NCI-H460 (cell line): ENCODE measurements around the gene MAD2L1BP. TPM values are rescaled to one million over a fixed set of nuclear protein-coding genes. Genes with fewer than 3 reads are reported as not detected.
"Not testable (repeated sequence)": the region's sequence is repeated elsewhere in the genome, so short reads cannot be mapped to it uniquely, and the experiment has no call there.

Experiments
- DNase-seq: peaks from one replicate; pipeline ENCODE4 v3.0.0-alpha.2; 2016; ENCODE audit warnings: low read depth; ENCODE audit errors: extremely low read depth
- polyA plus RNA-seq: library from polyadenylated mRNA; depleted of rRNA; stranded (reverse); fragments of >200 nt; gene quantifications from 2 replicates; pipeline ENCODE4 v1.2.3, GENCODE V29; 2014; cell fraction: nucleus; rRNA removed
- total RNA-seq: library from RNA; depleted of rRNA; stranded (reverse); fragments of >200 nt; shearing (Covaris generic); gene quantifications from 2 replicates; pipeline ENCODE4 v1.2.3, GENCODE V29; 2014; rRNA removed

Gene MAD2L1BP
- 23.9 and 24.1 TPM in 2 replicates for total RNA-seq
- polyA plus RNA-seq: 17.0 and 38.5 TPM in 2 replicates

- DNase-seq: peak; percentile 53
Observed at GRCh38 chr6:43635387-43636307, at the start of gene MAD2L1BP. Gene MAD2L1BP (plus strand): TSS chr6:43635840. CDS start chr6:43635876, 36 bp downstream.

DNA sequence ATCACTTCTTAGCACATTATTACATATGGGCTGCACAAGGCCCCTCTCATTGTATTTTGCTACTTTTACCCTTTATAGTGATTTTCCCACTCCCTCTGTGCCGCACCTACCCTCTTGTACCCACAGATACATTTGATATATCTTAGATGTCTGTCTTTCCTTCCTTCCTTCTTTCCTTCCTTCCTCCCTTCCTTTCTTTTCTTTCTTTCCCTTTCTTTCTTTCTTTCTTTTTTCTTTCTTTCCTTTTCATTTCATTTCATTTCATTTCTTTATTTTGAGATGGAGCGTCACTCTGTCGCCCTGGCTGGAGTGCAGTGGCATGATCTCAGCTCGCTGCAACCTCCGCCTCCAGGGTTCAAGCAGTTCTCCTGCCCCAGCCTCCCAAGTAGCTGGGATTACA, 47.4 kb upstream of the MAD2L1BP start:
- DNase-seq: no peak

DNA sequence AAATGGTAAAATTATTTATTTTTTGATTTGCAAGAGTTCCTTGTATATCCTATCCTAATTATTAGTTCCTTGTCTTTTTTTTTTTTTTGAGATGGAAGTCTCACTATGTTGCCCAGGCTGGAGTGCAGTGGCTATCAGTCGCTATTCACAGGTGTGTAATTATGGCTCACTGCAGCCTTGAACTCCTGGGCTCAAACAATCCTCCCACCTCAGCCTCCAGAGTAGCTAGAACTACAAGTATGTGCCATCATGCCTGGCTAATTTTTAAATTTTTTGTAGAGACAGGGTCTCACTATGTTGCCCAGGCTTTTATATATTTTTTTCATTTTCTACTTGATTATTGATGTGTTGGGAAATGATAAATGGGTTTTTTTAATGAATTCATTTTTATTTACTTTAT, 46.1 kb upstream of the MAD2L1BP start:
- not testable (repeated sequence) for DNase-seq

DNA sequence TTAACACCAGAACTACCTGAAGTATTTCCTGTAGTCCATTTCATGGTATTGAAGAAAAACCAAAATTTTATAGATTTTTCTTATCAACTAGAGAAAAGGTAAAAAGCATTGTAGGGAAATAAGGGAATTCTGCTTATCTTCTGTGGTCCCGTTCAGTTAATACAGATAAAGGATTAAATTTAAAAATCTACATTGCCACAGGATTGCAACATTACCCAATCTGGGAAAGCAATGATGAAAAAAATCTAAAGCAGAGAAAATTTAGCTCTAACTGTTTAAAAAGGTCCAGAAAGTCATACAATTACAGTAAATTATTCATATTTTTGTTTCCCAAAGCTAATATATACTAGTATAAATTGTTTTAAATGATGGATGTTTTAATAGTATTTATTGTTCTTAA, 41.7 kb upstream of the MAD2L1BP start:
- no peak for DNase-seq

- DNase-seq: no peak
Observed at GRCh38 chr6:43600595-43600994, 35.0 kb upstream of the MAD2L1BP start.

DNA sequence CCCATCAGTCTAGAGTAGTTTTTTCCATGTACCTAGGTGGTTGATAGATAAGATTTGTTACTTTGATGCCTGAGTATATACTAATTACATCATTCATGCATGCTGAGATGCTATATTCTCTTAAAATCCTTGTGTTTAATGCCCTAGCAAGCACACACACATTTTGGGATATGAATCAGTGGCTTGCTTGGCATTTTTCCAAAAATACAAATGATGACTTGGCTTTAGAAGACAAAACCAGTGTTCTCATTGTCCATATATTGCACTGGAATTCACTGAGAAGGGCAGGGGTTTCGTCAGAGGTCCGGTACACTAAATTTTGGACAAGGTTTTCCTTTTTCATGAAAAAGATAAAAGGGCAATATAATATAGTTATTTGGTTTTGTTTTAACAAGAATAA, 31.5 kb upstream of the MAD2L1BP start:
- DNase-seq: no peak

GRCh38 chr6:43606019-43606418, 29.6 kb upstream of the MAD2L1BP start:
- DNase-seq: no peak

DNA sequence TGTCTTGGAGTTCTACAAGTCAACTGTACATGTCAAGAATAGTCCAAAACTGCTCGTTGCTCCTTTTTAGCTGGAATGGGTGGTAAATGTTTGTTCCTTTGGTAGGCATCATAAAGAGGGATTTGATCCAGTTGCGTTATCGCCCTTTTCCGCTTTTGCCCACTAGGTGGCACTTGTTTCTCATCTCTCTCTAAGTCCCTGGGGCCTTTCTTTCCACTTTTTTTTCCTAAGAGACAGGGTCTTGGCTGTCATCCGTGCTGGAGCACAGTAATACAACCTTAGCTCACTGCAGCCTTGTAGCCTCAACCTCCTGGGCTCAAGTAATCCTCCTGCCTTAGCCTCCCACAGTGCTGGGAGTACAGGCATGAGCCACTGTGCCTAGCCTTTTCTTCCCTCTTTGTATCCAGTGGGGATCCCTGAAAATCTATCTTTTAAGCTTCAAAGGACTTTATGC, 27.3 kb upstream of the MAD2L1BP start:
- peak; percentile 60 for DNase-seq

- no peak for DNase-seq
Observed at GRCh38 chr6:43608807-43609206, 26.8 kb upstream of the MAD2L1BP start.

DNA sequence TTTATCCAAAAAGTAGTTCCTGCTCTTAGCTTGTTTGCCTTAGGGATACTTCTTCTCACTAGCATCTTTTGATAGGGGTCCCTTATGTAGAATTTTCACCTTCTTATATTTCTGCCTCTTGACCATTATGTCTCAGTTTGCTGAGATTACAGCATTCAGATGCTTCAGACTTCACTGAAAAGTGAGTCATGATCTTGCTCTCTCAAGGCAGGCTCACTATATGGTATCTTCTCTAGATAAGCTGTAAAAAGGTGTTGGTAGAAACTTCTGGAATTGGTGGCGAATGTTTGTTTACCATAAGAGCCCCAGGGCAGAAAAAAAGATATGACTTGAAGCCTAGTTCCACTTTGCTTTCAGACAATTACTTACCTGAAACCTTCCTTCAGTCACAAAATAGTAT, 26.2 kb upstream of the MAD2L1BP start:
- no peak for DNase-seq

GRCh38 chr6:43610431-43610830, 25.2 kb upstream of the MAD2L1BP start:
- no peak for DNase-seq

DNA sequence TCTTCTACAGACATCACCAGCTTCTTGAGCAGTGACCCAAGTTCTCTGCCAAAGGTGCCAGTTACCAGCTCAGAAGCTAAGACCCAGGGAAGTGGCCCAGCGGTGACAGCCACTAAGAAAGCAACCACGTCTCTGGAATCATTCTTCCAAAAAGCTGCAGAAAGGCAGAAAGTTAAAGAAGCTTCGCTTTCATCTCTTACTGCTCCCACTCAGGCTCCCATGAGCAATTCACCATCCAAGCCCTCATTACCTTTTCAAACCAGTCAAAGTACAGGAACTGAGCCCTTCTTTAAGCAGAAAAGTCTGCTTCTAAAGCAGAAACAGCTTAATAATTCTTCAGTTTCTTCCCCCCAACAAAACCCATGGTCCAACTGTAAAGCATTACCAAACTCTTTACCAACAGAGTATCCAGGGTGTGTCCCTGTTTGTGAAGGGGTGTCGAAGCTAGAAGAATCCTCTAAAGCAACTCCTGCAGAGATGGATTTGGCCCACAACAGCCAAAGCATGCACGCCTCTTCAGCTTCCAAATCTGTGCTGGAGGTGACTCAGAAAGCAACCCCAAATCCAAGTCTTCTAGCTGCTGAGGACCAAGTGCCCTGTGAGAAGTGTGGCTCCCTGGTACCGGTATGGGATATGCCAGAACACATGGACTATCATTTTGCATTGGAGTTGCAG, 21.8 kb upstream of the MAD2L1BP start:
- DNase-seq: no peak

- DNase-seq: no peak
Observed at GRCh38 chr6:43614396-43614730, 21.3 kb upstream of the MAD2L1BP start.

- DNase-seq: no peak
Observed at GRCh38 chr6:43616725-43617472, 18.7 kb upstream of the MAD2L1BP start.

GRCh38 chr6:43621078-43621835, 14.4 kb upstream of the MAD2L1BP start:
- DNase-seq: no peak

DNA sequence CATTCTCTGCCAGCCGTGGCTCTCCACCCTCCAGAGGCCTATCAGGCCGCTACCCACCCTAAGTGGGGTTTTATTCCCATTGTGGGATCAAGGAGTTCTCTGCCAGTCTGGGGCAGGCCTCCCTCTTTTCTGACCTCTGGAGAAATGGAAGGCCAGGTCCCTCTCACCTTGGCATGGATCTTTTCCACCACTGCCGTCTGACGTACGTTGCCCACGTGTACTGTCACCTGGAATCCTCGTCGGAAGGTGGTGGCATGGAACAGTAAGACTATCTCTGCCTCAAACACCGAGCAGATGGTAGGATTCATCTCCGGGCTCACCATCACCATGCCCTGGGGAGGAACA, 13.8 kb upstream of the MAD2L1BP start:
- no peak for DNase-seq

DNA sequence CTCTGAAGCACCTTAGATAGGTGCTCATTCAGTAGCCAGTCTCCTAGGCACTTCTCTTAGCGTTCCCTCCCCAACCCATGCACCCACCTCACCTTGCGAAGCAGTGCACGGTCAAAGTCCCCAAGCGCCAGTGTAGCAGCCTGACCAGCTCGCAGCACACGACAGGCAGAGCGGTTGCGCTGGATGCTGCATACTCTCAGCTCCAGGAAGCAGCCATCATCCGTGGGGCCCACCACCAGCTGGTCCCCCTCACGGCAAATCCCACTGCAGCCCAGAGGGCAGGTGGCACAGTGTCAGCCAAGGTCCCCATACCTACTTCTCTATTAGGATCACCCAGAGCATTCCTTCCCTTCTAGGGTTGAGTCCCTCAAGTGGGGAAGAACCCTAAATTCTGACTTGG, 13.1 kb upstream of the MAD2L1BP start:
- DNase-seq: no peak

DNA sequence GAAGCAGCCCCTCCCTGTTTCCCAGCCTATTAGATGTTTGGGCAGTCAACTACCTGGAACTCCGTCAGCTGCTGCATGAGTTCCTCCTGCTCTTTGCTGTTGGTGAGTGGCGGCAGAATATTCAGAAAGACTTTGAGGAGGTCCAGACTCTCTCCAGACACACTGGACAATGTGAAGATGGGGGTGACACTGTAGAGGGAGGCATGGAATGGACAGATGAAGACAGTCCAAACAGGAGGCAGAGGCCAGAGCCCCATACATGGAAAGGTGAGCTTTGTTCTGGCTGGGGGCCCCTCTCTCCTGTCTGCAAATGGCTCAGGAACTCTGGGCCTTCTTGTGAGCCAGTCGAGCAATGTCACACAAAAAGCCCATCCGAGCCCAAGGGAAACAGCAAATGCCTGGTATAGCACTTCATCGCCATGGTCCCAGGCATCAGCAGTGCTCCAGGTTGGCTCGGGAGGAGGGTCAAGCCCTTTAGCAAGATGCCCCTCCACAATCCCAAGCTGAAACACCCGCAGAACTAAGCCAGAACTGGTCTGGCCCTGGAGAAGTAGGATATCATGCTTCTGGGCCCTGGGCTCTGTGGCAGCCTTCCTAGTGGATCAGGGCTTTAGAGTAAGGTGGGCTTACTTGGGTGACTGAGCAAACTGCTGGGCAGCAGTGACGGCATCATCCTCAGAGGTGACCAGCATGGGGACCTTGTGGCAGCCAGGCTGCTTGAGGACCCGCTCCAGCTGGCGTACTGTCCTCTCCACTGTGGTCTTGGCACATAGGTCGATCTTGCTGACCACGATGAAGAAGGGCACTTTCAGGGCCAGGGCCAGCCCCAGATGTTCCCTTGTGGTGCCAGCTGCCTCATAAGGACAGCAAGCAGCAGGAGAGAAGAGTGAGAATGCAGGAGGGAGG, 11.5 kb upstream of the MAD2L1BP start:
- DNase-seq: no peak

DNA sequence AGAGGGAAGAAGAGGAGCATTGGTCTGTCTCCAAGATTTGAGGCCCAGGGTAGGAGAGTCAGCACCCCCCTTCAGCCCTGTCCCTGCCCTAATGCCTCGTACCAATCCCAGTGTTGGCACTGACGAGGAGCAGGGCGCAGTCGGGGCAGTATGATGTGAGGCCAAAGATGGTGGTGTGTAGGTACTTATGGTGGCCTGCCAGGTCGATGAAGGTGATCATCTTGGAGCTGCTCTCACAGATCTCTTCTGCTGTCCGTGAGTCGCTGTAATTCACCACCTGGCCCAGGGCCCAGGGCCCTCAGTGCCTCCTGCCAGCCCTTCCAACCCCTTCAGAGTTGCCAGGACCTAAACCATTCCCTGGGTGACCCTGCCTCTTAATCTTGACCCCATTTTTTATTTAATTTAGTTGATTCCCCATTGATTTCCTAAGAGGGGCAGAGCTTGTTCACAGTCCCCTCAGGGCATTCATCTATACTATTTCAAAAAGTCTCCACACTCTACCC, 10.8 kb upstream of the MAD2L1BP start:
- DNase-seq: no peak
